GM12892 (cell line): ENCODE measurements around the gene DLGAP1.
"Not testable (repeated sequence)": the region's sequence is repeated elsewhere in the genome, so short reads cannot be mapped to it uniquely, and the experiment has no call there.

Experiments used
- POLR2AphosphoS5 ChIP-seq: IDR thresholded peaks from 2 replicates; pipeline ENCODE4 v1.6.1; 2011; ENCODE audit warnings: low read depth, low read length, control low read depth
- TAF1 ChIP-seq: IDR thresholded peaks from 2 replicates; pipeline ENCODE4 v1.6.1; 2011; ENCODE audit warnings: low read depth, mild to moderate bottlenecking, control low read depth, low read length, borderline replicate concordance

DNA sequence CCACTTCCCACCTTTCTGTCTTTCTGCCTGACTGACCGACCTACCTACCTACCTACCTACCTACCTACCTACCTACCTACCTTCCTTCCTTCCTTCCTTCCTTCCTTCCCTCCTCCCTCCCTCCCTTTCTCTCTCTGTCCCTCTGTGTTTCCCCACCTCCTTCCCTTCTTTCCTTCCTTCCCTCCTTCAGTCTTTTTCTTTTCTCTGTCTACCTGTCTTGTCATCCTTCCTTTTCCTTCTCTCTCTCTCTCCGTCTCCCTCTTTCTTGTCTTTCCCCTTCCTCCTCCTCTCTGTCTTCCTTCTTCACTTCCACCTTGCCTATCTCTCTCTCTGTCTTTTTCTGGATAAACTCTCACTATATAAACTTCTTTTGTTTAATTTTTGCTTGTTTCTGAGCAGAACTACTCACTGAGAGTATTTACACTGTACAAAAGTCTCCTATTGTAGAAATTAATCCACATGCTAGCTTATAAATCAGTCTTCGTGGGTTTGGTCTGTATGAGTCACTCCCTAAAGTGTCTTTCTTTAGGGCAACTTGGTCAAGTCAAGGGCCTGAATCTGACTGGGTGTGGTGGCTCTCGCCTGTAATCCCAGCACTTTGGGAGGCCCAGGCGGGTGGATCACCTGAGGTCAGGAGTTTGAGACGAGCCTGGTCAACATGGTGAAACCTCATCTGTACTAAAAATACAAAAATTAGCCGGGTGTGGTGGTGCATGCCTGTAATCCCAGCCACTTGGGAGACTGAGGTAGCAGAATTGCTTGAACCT, 871.8 kb downstream of the DLGAP1 start:
- TF ChIP-seq TAF1, POLR2AphosphoS5: not testable (repeated sequence)
